HCT116 (cell line): Measurements from ENCODE around the gene CCDC39. TPM values are rescaled to one million over a fixed set of nuclear protein-coding genes. Genes with fewer than 3 reads are reported as not detected.

Source experiments
- ATAC-seq: fragments of 200-7000 bp; cut with Tn5 transposase; 2 replicates; pipeline ENCODE4 v1.9.1; 2020; ENCODE audit warnings: mild to moderate bottlenecking, moderate library complexity
- BruUV-seq: library from RNA; stranded (reverse); fragments of 400-500 nt; replicated peaks from 2 replicates; lab custom pipeline; 2021; lab: Mats Ljungman, UMichigan
- CTCF ChIA-PET: fragments of 300-600 bp; sonication (Branson Sonifier 250); formaldehyde crosslinking; loops from one replicate; lab custom pipeline; 2021; ENCODE audit warnings: antibody characterized with exemption; lab: Charles Lee
- POLR2A ChIA-PET: fragments of 300-600, 350-600 bp; sonication (Branson Sonifier 250); formaldehyde crosslinking; loops from one replicate; lab custom pipeline; 2021; ENCODE audit warnings: antibody characterized with exemption; lab: Charles Lee
- RAD21 ChIA-PET, 2 experiments: fragments of 300-600 bp; sonication (Branson Sonifier 250); formaldehyde crosslinking; loops; one replicate each; lab custom pipeline; 2023; ENCODE audit warnings: low total read pairs in 2 of 2; ENCODE audit not compliant: uncharacterized antibody in 2 of 2, unreplicated experiment in 2 of 2, low non-redundant PET in 1 of 2; lab: Charles Lee
- DNase-seq: peaks from one replicate; pipeline ENCODE4 v3.0.0-alpha.2; 2010; ENCODE audit warnings: low read depth, low spot score
- H2AFZ ChIP-seq: fragments of 200-600 bp; shearing (Covaris generic), sonication (generic); 2 replicates; pipeline ENCODE4 v1.6.1; 2017; ENCODE audit warnings: low read depth, mixed run types, mixed read lengths, antibody characterized with exemption, low read length; ENCODE audit not compliant: poor library complexity, severe bottlenecking
- H3K27ac ChIP-seq: 2 replicates; pipeline ENCODE4 v1.5.1; 2012; ENCODE audit warnings: low read depth, low read length
- H3K27me3 ChIP-seq: fragments of 200-600 bp; sonication (generic); 2 replicates; pipeline ENCODE4 v1.6.1; 2016; ENCODE audit warnings: mixed run types, low read length, mixed read lengths; ENCODE audit not compliant: insufficient read depth
- H3K36me3 ChIP-seq, 2 experiments: fragments of 200-500 bp in 1 of 2; fragments of 200-600 bp in 1 of 2; sonication (Bioruptor generic) in 1 of 2; sonication (generic) in 1 of 2; 2 replicates each; pipeline versions ENCODE4 v1.5.1 to v1.6.1; 2014 to 2016; ENCODE audit warnings: low read length in 2 of 2, inconsistent platforms in 1 of 2, mixed read lengths in 1 of 2, mixed run types in 1 of 2; ENCODE audit not compliant: insufficient read depth in 2 of 2, control insufficient read depth in 1 of 2
- H3K4me1 ChIP-seq, 2 experiments: fragments of 200-600 bp in 1 of 2; sonication (generic) in 1 of 2; 2 replicates each; pipeline versions ENCODE4 v1.5.1 to v1.6.1; 2012 to 2017; ENCODE audit warnings: low read length in 2 of 2, inconsistent platforms in 1 of 2, mild to moderate bottlenecking in 1 of 2, mixed read lengths in 1 of 2, mixed run types in 1 of 2, moderate library complexity in 1 of 2; ENCODE audit not compliant: insufficient read depth in 2 of 2, control insufficient read depth in 1 of 2
- H3K4me2 ChIP-seq: fragments of 200-600 bp; sonication (generic); 2 replicates; pipeline ENCODE4 v1.6.1; 2017; ENCODE audit warnings: mixed run types, low read length, mixed read lengths
- H3K4me3 ChIP-seq, 2 experiments: fragments of 200-600 bp in 1 of 2; sonication (generic) in 1 of 2; replicated peaks in 1 of 2; 2 replicates each; pipeline ENCODE4 v1.5.1; 2011 to 2016; ENCODE audit warnings: low read length in 2 of 2, control low read depth in 1 of 2, low read depth in 1 of 2, mild to moderate bottlenecking in 1 of 2, mixed read lengths in 1 of 2, mixed run types in 1 of 2
- H3K79me2 ChIP-seq: fragments of 200-600 bp; sonication (generic); 2 replicates; pipeline ENCODE4 v1.6.1; 2017; ENCODE audit warnings: mild to moderate bottlenecking, mixed run types, low read length, moderate library complexity, mixed read lengths; ENCODE audit not compliant: insufficient read depth
- H3K9ac ChIP-seq: fragments of 200-600 bp; sonication (generic); 2 replicates; pipeline ENCODE4 v1.6.1; 2016; ENCODE audit warnings: low read length, mixed read lengths
- H3K9me2 ChIP-seq: fragments of 200-600 bp; sonication (generic), shearing (Covaris generic); 2 replicates; pipeline ENCODE4 v1.6.1; 2017; ENCODE audit warnings: mixed run types, mild to moderate bottlenecking, moderate library complexity; ENCODE audit not compliant: insufficient read depth
- H3K9me3 ChIP-seq, 2 experiments: fragments of 200-500 bp in 1 of 2; fragments of 200-600 bp in 1 of 2; sonication (Bioruptor generic) in 1 of 2; sonication (generic) in 1 of 2; 2 replicates each; pipeline ENCODE4 v1.6.1; 2014 to 2017; ENCODE audit warnings: low read length in 2 of 2, mixed read lengths in 2 of 2, inconsistent platforms in 1 of 2, low read depth in 1 of 2, mild to moderate bottlenecking in 1 of 2, mixed run types in 1 of 2, moderate library complexity in 1 of 2; ENCODE audit not compliant: control insufficient read depth in 1 of 2, insufficient read depth in 1 of 2
- H4K20me1 ChIP-seq: fragments of 200-600 bp; sonication (generic), shearing (Covaris generic); 2 replicates; pipeline ENCODE4 v1.6.1; 2017; ENCODE audit warnings: mixed run types, mild to moderate bottlenecking, moderate library complexity; ENCODE audit not compliant: insufficient read depth
- ATF3 ChIP-seq: IDR thresholded peaks from 2 replicates; pipeline ENCODE4 v1.6.1; 2012
- CEBPB ChIP-seq: IDR thresholded peaks from 2 replicates; pipeline ENCODE4 v1.6.1; 2012; ENCODE audit warnings: low read depth
- CTCF ChIP-seq, 3 experiments: fragments of 200-600 bp in 1 of 3; sonication (generic) in 1 of 3; IDR thresholded peaks in 2 of 3; conservative IDR thresholded peaks in 1 of 3; 2 replicates each; pipeline ENCODE4 v1.5.1; 2012 to 2017; ENCODE audit warnings: low read depth in 2 of 3, low read length in 2 of 3, antibody characterized with exemption in 1 of 3, borderline replicate concordance in 1 of 3, control low read depth in 1 of 3, mild to moderate bottlenecking in 1 of 3, mixed read lengths in 1 of 3, mixed run types in 1 of 3, moderate library complexity in 1 of 3; ENCODE audit not compliant: insufficient read depth in 1 of 3
- EGR1 ChIP-seq: IDR thresholded peaks from 2 replicates; pipeline ENCODE4 v1.6.1; 2012; ENCODE audit warnings: low read depth
- ELF1 ChIP-seq: IDR thresholded peaks from 2 replicates; pipeline ENCODE4 v1.6.1; 2012; ENCODE audit warnings: low read depth, borderline replicate concordance
- EZH2 ChIP-seq: fragments of 200-600 bp; sonication (generic); IDR thresholded peaks from 2 replicates; pipeline ENCODE4 v1.6.1; 2017; ENCODE audit warnings: antibody characterized with exemption, mixed run types
- EZH2phosphoT487 ChIP-seq: fragments of 200-600 bp; IDR thresholded peaks from 2 replicates; pipeline ENCODE4 v1.6.1; 2018; ENCODE audit warnings: antibody characterized with exemption, borderline replicate concordance
- JUND ChIP-seq: IDR thresholded peaks from 2 replicates; pipeline ENCODE4 v1.6.1; 2012
- POLR2A ChIP-seq: IDR thresholded peaks from 2 replicates; pipeline ENCODE4 v1.7.0; 2011; ENCODE audit warnings: borderline replicate concordance; ENCODE audit not compliant: insufficient read depth, insufficient read length; ENCODE audit errors: extremely low read depth
- POLR2AphosphoS5 ChIP-seq: IDR thresholded peaks from 2 replicates; pipeline ENCODE4 v1.6.1; 2011; ENCODE audit warnings: mild to moderate bottlenecking, low read depth, low read length, moderate library complexity
- RAD21 ChIP-seq: IDR thresholded peaks from 2 replicates; pipeline ENCODE4 v1.6.1; 2012; ENCODE audit warnings: low read depth, mild to moderate bottlenecking
- SIN3A ChIP-seq: IDR thresholded peaks from 2 replicates; pipeline ENCODE4 v1.6.1; 2012; ENCODE audit warnings: low read depth
- SP1 ChIP-seq: IDR thresholded peaks from 2 replicates; pipeline ENCODE4 v1.6.1; 2012; ENCODE audit warnings: low read depth
- SRF ChIP-seq: IDR thresholded peaks from 2 replicates; pipeline ENCODE4 v1.6.1; 2012; ENCODE audit warnings: low read depth
- YY1 ChIP-seq: IDR thresholded peaks from 2 replicates; pipeline ENCODE4 v1.6.1; 2011; ENCODE audit warnings: low read length, low read depth, moderate library complexity, mild to moderate bottlenecking; ENCODE audit not compliant: insufficient replicate concordance; ENCODE audit errors: extremely low read depth
- ZFX ChIP-seq: fragments of 450-650 bp; IDR thresholded peaks from 2 replicates; pipeline ENCODE4 v1.6.1; 2017
- ZNF274 ChIP-seq: fragments of 200-500 bp; sonication (Bioruptor generic); IDR thresholded peaks from 2 replicates; pipeline ENCODE4 v1.6.1; 2014; ENCODE audit warnings: mild to moderate bottlenecking, low read depth, low read length, inconsistent platforms
- intact Hi-C: fragments of 100-400 bp; cut with micrococcal nuclease; formaldehyde crosslinking; loops from 2 replicates; pipeline ENCODE4 v1.10.0; 2022
- total RNA-seq: library from RNA; stranded (reverse); gene quantifications from one replicate; pipeline ENCODE4 v1.2.1, GENCODE V29; 2021; ENCODE audit not compliant: unreplicated experiment
- TF ChIP-seq, protein P1 (sequence below): IDR thresholded peaks from 2 replicates; pipeline ENCODE4 v1.6.1; 2011; ENCODE audit warnings: mild to moderate bottlenecking, low read length, moderate library complexity; ENCODE audit not compliant: insufficient replicate concordance; ENCODE audit errors: extremely low read depth

Gene CCDC39
- total RNA-seq, 1 experiment from 2014 or later: not detected

GRCh38 chr3:180640987-180641386 is 38.3 kb downstream of the CCDC39 start:
- BruUV-seq: no TSS peak
- Histone ChIP-seq H3K4me1 (no peaks in the 10 kb centered on the region), H4K20me1 (no peaks in the 10 kb centered on the region), H3K9me3 (no peaks in the 10 kb centered on the region), H3K27me3 (peaks cover 10% of the 10 kb centered on the region), H3K27ac (no peak overlapping the region), H3K4me3 (no peak overlapping the region), H3K9me2 (no peaks in the 10 kb centered on the region), H3K79me2 (no peaks in the 10 kb centered on the region), H2AFZ (no peak overlapping the region), H3K9ac (no peak overlapping the region), H3K36me3 (no peaks in the 10 kb centered on the region), H3K4me2 (no peak overlapping the region)
- TF ChIP-seq EZH2phosphoT487 (no peak), ELF1 (no peak), ZNF274 (no peak), ZFX (no peak), CTCF (IDR thresholded peaks at IDR 0.05 in 2 of 3, conservative IDR thresholded peaks at IDR 0.05 in 1 of 3; ENCODE audit: borderline replicate concordance in 1 of 3, insufficient read depth in 1 of 3, low read depth in 2 of 3, low read length in 2 of 3) (no peak), EZH2 (no peak), ATF3 (no peak), CEBPB (no peak), RAD21 (no peak), POLR2A (no peak), POLR2AphosphoS5 (no peak), SRF (no peak), SIN3A (no peak), EGR1 (no peak), SP1 (no peak), JUND (no peak), YY1 (no peak)
- TF ChIP-seq, protein P1, sequence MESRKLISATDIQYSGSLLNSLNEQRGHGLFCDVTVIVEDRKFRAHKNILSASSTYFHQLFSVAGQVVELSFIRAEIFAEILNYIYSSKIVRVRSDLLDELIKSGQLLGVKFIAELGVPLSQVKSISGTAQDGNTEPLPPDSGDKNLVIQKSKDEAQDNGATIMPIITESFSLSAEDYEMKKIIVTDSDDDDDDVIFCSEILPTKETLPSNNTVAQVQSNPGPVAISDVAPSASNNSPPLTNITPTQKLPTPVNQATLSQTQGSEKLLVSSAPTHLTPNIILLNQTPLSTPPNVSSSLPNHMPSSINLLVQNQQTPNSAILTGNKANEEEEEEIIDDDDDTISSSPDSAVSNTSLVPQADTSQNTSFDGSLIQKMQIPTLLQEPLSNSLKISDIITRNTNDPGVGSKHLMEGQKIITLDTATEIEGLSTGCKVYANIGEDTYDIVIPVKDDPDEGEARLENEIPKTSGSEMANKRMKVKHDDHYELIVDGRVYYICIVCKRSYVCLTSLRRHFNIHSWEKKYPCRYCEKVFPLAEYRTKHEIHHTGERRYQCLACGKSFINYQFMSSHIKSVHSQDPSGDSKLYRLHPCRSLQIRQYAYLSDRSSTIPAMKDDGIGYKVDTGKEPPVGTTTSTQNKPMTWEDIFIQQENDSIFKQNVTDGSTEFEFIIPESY: no peak
- POLR2A ChIA-PET: no interaction called here
- ATAC-seq (no peak), DNase-seq (no peak)
- CTCF ChIA-PET: no interaction called here
- intact Hi-C loops: loop anchor here (10.0 kb wide), 1 partner anchor 534 kb away; no protein-coding TSS in a partner anchor
- RAD21 ChIA-PET: no interaction called here
